ENCODE measurements around the gene CXorf58.

The CXorf58 gene

GRCh38 chrX:23981222-23981621, 73.4 kb downstream of the CXorf58 start:
- ChIA-PET CTCF (interaction anchor here (0.7 kb wide), 1 partner anchor 12 kb away, joined by 4 read pairs; no protein-coding TSS in a partner anchor), POLR2A (no interaction called here)
- TF ChIP-seq CTCF (IDR thresholded peaks at IDR 0.05; ENCODE audit: insufficient read depth, low read length, missing control alignments), result no peak
- H3K4me3 ChIP-seq (ENCODE audit: low read depth, low read length), result no peak overlapping the region
- no peak for DNase-seq (ENCODE audit: low read depth, low spot score)

- H3K4me3 ChIP-seq (ENCODE audit: low read depth, low read length), result no peak overlapping the region
- no peak for DNase-seq (ENCODE audit: low read depth, low spot score)
- TF ChIP-seq CTCF (IDR thresholded peaks at IDR 0.05; ENCODE audit: insufficient read depth, low read length, missing control alignments), result no peak
- ChIA-PET CTCF (interaction anchor here (0.7 kb wide), 1 partner anchor 12 kb away, joined by 4 read pairs; no protein-coding TSS in a partner anchor), POLR2A (no interaction called here)
These were observed 73.9 kb downstream of the CXorf58 start for GRCh38 chrX:23981711-23982110.

- no peak overlapping the region for H3K4me3 ChIP-seq (ENCODE audit: low read depth, low read length)
- no peak for DNase-seq (ENCODE audit: low read depth, low spot score)
- no peak for TF ChIP-seq CTCF (IDR thresholded peaks at IDR 0.05; ENCODE audit: insufficient read depth, low read length, missing control alignments)
- ChIA-PET POLR2A (no interaction called here), CTCF (no interaction called here)
These were observed 75.1 kb downstream of the CXorf58 start for GRCh38 chrX:23982891-23983290.

All from AG04449 (cell line).